Measurements from ENCODE around the gene ITPR1.

DNA sequence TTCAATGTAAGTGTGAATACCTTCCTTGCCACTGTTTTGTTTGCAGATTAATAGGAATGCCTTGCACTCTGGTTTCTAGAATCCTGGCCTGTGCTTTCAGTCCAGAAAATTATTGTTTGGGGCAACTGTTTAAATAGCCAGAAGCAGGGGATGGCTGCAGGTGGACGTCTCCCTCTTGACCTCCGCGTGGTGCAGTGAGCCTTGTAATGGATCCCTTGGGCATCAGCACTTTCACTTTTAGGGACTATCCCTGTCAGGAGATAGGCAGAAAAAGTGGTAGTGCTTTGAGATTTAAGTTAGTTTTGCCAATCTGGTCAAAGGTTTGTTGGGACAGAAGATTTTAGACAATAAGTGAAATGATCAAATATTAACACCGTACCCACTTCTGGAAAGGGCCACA is 307.4 kb downstream of the ITPR1 start:
- TF ChIP-seq, protein P1, sequence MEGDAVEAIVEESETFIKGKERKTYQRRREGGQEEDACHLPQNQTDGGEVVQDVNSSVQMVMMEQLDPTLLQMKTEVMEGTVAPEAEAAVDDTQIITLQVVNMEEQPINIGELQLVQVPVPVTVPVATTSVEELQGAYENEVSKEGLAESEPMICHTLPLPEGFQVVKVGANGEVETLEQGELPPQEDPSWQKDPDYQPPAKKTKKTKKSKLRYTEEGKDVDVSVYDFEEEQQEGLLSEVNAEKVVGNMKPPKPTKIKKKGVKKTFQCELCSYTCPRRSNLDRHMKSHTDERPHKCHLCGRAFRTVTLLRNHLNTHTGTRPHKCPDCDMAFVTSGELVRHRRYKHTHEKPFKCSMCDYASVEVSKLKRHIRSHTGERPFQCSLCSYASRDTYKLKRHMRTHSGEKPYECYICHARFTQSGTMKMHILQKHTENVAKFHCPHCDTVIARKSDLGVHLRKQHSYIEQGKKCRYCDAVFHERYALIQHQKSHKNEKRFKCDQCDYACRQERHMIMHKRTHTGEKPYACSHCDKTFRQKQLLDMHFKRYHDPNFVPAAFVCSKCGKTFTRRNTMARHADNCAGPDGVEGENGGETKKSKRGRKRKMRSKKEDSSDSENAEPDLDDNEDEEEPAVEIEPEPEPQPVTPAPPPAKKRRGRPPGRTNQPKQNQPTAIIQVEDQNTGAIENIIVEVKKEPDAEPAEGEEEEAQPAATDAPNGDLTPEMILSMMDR (IDR thresholded peaks at IDR 0.05): no peak
- TF ChIP-seq POLR2A (IDR thresholded peaks at IDR 0.05) (no peak), EP300 (IDR thresholded peaks at IDR 0.05) (no peak)
